MM.1S (cell line): Measurements from ENCODE around the gene RBBP6.

Experiments
- DNase-seq: peaks from one replicate; pipeline ENCODE4 v3.0.0-alpha.2; 2015
- H2AFZ ChIP-seq: fragments of 300-600 bp; sonication (generic); 2 replicates; pipeline ENCODE4 v1.6.0; 2016; ENCODE audit warnings: antibody characterized with exemption, low read length
- H3F3A ChIP-seq: fragments of 300-600 bp; sonication (generic); 2 replicates; pipeline ENCODE4 v1.6.1; 2016; ENCODE audit warnings: mild to moderate bottlenecking, antibody characterized with exemption, low read length, moderate library complexity, mixed read lengths; ENCODE audit not compliant: insufficient read depth
- H3K27ac ChIP-seq: fragments of 300-600 bp; sonication (generic); 2 replicates; pipeline ENCODE4 v1.5.1; 2016; ENCODE audit warnings: mild to moderate bottlenecking, low read length
- H3K27me3 ChIP-seq: fragments of 300-600 bp; sonication (generic); replicated peaks from 2 replicates; pipeline ENCODE4 v1.6.0; 2016; ENCODE audit warnings: low read length; ENCODE audit not compliant: insufficient read depth
- H3K36me3 ChIP-seq: fragments of 300-600 bp; sonication (generic); replicated peaks from 2 replicates; pipeline ENCODE4 v1.6.1; 2016; ENCODE audit warnings: mild to moderate bottlenecking, low read length, mixed read lengths; ENCODE audit not compliant: insufficient read depth
- H3K4me1 ChIP-seq: fragments of 300-600 bp; sonication (generic); 2 replicates; pipeline ENCODE4 v1.6.1; 2016; ENCODE audit warnings: low read length, mixed read lengths
- H3K4me2 ChIP-seq: fragments of 300-600 bp; sonication (generic); 2 replicates; pipeline ENCODE4 v1.6.0; 2016; ENCODE audit warnings: low read depth, low read length
- H3K4me3 ChIP-seq: fragments of 300-600 bp; sonication (generic); 2 replicates; pipeline ENCODE4 v1.5.1; 2016; ENCODE audit warnings: low read length, mixed read lengths
- H3K79me2 ChIP-seq: fragments of 300-600 bp; sonication (generic); 2 replicates; pipeline ENCODE4 v1.6.1; 2016; ENCODE audit warnings: mixed run types, low read length, mixed read lengths
- H3K9ac ChIP-seq: fragments of 300-600 bp; sonication (generic); 2 replicates; pipeline ENCODE4 v1.6.1; 2016; ENCODE audit warnings: low read length, mixed read lengths
- H3K9me2 ChIP-seq: fragments of 300-600 bp; sonication (generic); replicated peaks from 2 replicates; pipeline ENCODE4 v1.6.1; 2016; ENCODE audit warnings: mild to moderate bottlenecking, low read length, mixed read lengths; ENCODE audit not compliant: insufficient read depth
- H3K9me3 ChIP-seq: fragments of 300-600 bp; sonication (generic); replicated peaks from 2 replicates; pipeline ENCODE4 v1.6.1; 2016; ENCODE audit warnings: mild to moderate bottlenecking, low read length, mixed read lengths; ENCODE audit not compliant: insufficient read depth
- H4K20me1 ChIP-seq: fragments of 300-600 bp; sonication (generic); 2 replicates; pipeline ENCODE4 v1.6.1; 2016; ENCODE audit warnings: mild to moderate bottlenecking, low read length, moderate library complexity, mixed read lengths; ENCODE audit not compliant: insufficient read depth
- EZH2 ChIP-seq: fragments of 300-600 bp; sonication (generic); optimal IDR thresholded peaks from 2 replicates; pipeline ENCODE3; 2017; ENCODE audit warnings: low read depth, mild to moderate bottlenecking, antibody characterized with exemption, low read length, mixed read lengths
- EZH2phosphoT487 ChIP-seq: fragments of 300-600 bp; sonication (generic); IDR thresholded peaks from 2 replicates; pipeline ENCODE4 v1.6.1; 2018; ENCODE audit warnings: antibody characterized with exemption, low read length
- TF ChIP-seq, protein P1 (sequence below): fragments of 300-600 bp; sonication (generic); IDR thresholded peaks from 2 replicates; pipeline ENCODE4 v1.5.1; 2016; ENCODE audit warnings: antibody characterized with exemption, low read length, mixed read lengths

RBBP6 gene

GRCh38 chr16:24511792-24512191 is 27.6 kb upstream of the RBBP6 start:
- Histone ChIP-seq H3K9me3 (no peaks in the 10 kb centered on the region), H3K9ac (no peak overlapping the region), H3K4me3 (no peak overlapping the region), H3K4me2 (no peak overlapping the region), H3K27me3 (no peaks in the 10 kb centered on the region), H3F3A (no peaks in the 10 kb centered on the region), H3K4me1 (no peaks in the 10 kb centered on the region), H3K36me3 (no peaks in the 10 kb centered on the region), H3K79me2 (no peaks in the 10 kb centered on the region), H4K20me1 (no peaks in the 10 kb centered on the region), H2AFZ (no peak overlapping the region), H3K9me2 (no peaks in the 10 kb centered on the region), H3K27ac (no peak overlapping the region)
- no peak for DNase-seq
- TF ChIP-seq, protein P1, sequence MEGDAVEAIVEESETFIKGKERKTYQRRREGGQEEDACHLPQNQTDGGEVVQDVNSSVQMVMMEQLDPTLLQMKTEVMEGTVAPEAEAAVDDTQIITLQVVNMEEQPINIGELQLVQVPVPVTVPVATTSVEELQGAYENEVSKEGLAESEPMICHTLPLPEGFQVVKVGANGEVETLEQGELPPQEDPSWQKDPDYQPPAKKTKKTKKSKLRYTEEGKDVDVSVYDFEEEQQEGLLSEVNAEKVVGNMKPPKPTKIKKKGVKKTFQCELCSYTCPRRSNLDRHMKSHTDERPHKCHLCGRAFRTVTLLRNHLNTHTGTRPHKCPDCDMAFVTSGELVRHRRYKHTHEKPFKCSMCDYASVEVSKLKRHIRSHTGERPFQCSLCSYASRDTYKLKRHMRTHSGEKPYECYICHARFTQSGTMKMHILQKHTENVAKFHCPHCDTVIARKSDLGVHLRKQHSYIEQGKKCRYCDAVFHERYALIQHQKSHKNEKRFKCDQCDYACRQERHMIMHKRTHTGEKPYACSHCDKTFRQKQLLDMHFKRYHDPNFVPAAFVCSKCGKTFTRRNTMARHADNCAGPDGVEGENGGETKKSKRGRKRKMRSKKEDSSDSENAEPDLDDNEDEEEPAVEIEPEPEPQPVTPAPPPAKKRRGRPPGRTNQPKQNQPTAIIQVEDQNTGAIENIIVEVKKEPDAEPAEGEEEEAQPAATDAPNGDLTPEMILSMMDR = no peak
- TF ChIP-seq EZH2phosphoT487 = no peak
- TF ChIP-seq EZH2 = no peak

DNA sequence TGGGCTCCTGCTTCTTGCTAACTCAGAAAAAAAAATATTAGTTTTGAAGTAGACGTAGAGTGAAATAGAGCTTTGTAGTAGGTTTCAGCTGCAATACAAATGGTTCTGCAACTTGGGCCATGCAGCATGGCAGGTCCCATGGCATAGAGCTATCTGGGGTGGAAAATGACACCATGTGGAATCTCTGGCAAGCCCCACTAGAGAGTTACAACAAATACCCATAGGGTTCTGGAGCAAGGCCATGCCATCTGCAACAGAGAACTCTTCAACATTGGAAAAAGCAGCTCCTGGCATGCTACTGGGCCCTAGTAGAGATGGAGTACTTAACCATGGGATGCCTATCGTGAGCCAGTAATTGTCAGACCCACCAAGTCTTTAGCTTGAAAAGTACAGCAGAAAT is 25.3 kb upstream of the RBBP6 start:
- no peak overlapping the region for H3K4me2 ChIP-seq
- no peak overlapping the region for H3K27ac ChIP-seq
- TF ChIP-seq EZH2phosphoT487 (no peak), EZH2 (no peak)
- TF ChIP-seq, protein P1 = no peak

DNA sequence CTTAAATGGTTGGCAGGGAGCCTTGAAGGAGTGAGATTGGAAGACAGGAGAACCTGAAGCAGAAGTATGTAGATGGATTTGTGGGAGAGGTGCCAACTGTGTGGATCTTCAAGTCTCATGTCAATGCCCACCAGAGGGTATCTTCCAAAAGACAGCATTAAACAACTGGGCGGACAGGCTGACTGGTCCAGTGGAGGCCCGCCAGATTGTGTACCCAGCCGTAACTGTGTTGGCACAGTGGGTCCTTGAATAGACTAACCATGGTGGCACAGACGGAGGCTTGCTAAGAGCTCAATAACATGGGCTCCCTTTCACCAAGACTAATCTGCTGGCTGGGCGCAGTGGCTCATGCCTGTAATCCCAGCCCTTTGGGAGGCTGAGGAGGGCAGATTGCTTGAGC is 24.2 kb upstream of the RBBP6 start:
- Histone ChIP-seq H4K20me1 (no peaks in the 10 kb centered on the region), H3K36me3 (no peaks in the 10 kb centered on the region), H3K4me1 (no peaks in the 10 kb centered on the region), H3K9ac (no peak overlapping the region), H3K27me3 (no peaks in the 10 kb centered on the region), H3K4me2 (no peak overlapping the region), H3K27ac (no peak overlapping the region), H2AFZ (no peak overlapping the region), H3K9me3 (no peaks in the 10 kb centered on the region), H3F3A (no peaks in the 10 kb centered on the region), H3K79me2 (no peaks in the 10 kb centered on the region), H3K4me3 (no peak overlapping the region), H3K9me2 (no peaks in the 10 kb centered on the region)
- DNase-seq = no peak
- TF ChIP-seq EZH2phosphoT487 (no peak), EZH2 (no peak)
- TF ChIP-seq, protein P1 = no peak

More for the DNA sequence above, 25.3 kb upstream of the RBBP6 start:
- Histone ChIP-seq H3K9me2 (no peaks in the 10 kb centered on the region), H4K20me1 (no peaks in the 10 kb centered on the region), H3K9me3 (no peaks in the 10 kb centered on the region), H3F3A (no peaks in the 10 kb centered on the region), H3K36me3 (no peaks in the 10 kb centered on the region), H3K27me3 (no peaks in the 10 kb centered on the region), H3K4me3 (no peak overlapping the region), H3K79me2 (no peaks in the 10 kb centered on the region), H2AFZ (no peak overlapping the region), H3K9ac (no peak overlapping the region), H3K4me1 (no peaks in the 10 kb centered on the region)
- no peak for DNase-seq
